ENCODE measurements around the gene FGF3. TPM values are rescaled to one million over a fixed set of nuclear protein-coding genes. Genes with fewer than 3 reads are reported as not detected.

FGF3 gene
- total RNA-seq, 1 donor from 2014 or later: not detected

GRCh38 chr11:69825037-69825834 lies 6.0 kb upstream of the FGF3 start:
- no peak for DNase-seq (ENCODE audit: low spot score)

GRCh38 chr11:69823641-69824265 lies 4.5 kb upstream of the FGF3 start:
- DNase-seq (ENCODE audit: low spot score): no peak

DNA sequence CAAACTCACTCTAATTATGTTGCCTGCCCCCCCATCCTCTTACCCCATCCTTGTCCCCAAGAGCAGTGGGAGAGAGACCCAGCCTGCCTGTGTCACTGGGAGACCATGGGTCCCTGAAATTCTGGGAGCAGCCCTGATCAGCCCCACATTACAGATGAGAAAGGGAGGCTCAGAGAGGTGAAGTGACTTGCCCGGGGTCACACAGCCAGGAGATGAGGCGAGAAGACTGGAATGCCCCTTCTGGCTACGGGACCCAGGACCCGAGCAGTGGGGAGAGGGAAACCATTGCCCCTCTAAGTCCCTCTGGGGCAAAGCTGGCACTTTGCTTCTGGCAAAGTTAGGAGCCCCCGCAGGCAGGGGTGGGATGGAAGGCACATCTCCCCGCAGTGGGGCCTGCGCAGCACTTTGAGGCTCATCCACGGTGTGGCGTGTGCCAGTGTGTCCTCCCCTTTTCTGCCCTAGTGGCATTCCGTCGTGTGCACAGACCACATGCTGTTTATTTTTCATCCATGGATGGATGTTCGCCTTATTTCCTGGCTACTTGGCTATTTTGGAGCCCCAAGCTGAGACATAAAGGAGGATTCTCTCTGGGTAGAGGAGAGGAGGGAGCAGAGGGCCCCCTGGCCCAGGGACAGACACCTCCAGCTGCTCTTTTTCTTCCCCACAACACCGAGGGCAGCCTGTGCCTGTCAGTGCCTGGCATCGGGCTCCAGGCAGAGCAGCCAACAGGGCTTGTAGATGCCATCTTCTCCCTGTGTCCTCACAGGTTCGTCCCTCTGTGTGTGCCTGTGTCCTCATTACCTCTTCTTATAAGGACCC lies 3.7 kb upstream of the FGF3 start:
- no peak for DNase-seq (ENCODE audit: low spot score)

GRCh38 chr11:69821511-69822040 lies 2.4 kb upstream of the FGF3 start:
- DNase-seq (ENCODE audit: low spot score): no peak

- DNase-seq (ENCODE audit: low spot score): no peak
Measured at GRCh38 chr11:69820441-69820840, 1.2 kb upstream of the FGF3 start.

DNA sequence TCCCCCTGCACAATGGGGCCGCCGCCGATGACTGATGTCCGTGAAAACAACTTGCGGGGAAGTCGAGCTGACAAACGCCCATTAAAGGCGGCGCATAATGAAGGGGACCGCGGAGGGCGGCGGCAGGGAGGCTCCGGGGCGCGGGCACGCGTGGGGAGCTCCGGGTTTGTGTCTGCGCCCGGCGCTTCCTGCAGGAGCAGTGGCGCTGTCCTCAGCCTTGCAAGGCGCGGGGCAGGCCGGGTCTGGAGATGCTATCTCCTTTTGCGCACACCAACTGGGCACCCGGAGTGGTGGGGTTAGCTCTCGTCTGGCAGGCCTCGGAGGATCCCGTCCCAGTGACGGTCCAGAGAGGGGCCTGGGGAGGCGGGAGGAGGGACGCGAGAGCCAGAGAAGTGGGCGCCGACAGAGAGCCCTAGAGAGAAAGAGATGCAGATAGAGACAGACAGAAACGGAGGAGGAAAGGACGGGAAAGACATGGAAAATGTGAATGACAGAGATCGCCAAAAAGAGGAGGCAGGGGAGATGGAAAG lies 390 bp upstream of the FGF3 start:
- DNase-seq (ENCODE audit: low spot score): no peak

DNA sequence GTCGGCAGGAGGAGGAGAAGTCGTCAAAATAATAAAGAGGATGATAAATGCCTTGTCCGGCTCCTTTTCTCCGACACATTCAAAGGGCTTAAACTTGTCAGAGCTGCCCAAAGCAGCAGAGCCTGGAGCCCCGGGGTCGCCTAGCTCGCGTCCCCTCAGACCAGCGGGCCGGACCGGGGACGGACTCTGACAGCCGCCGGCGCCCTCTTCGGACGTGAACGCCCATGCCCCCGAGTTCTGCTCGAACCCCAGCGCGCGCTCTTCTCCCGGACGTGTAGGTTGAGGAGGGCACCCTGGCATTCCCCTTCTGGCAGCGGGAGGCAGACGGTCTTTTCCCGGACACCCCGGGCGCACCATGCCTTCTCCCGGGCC lies 999 bp downstream of the FGF3 start:
- DNase-seq (ENCODE audit: low spot score): no peak

DNA sequence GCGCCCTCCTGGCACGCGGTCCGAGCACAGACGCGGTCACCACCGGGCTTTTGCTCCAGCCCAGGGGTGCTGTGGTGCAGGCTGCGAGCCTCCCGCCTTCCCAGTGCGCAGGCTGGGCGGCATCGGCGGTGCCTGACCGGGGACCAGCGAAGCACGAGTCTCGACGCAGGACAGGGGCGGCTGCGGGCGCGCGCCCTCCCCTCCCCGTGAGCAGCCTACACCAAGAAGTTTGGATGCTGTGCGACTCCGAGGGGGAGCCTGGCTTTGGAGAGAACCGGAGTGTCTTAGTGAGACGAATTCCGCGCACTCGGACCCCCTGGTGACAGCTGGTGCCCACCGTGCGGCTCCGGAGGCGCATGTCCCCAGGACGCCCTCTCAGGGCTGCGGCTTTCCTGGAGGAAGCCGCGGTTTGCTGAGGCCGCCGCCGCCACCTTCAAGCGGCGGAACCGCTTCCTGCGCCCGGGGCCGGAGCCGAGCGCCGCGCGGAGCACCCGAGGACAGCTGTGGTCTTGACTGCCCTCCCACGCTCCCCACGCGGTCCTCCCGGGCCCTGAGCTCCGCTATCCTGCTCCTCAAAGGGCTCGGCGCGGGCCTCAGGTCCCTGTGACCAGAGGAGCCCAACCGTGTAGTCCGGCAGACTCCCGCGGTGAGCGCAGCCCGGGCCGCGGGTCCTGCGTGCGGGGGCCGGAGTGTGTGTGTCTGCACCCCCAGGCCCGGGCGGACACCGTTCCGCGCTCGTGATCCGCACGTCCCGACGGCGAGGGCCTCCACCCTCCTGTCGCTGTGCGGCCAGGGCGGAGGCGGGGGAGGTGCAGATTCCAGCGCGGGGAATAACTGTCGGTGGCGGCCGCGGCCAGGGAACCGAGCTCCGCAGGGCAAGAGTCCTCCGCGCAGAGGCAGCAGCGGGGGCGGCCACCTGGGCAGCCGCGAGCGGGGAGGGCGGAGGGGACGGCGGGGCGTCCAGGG lies 1.7 kb downstream of the FGF3 start:
- DNase-seq (ENCODE audit: low spot score): no peak

GRCh38 chr11:69816671-69817070 lies 2.5 kb downstream of the FGF3 start:
- DNase-seq (ENCODE audit: low spot score): no peak

GRCh38 chr11:69815973-69816372 lies 3.2 kb downstream of the FGF3 start:
- DNase-seq (ENCODE audit: low spot score): no peak

- no peak for DNase-seq (ENCODE audit: low spot score)
Measured at GRCh38 chr11:69814902-69815301, 4.3 kb downstream of the FGF3 start.

DNA sequence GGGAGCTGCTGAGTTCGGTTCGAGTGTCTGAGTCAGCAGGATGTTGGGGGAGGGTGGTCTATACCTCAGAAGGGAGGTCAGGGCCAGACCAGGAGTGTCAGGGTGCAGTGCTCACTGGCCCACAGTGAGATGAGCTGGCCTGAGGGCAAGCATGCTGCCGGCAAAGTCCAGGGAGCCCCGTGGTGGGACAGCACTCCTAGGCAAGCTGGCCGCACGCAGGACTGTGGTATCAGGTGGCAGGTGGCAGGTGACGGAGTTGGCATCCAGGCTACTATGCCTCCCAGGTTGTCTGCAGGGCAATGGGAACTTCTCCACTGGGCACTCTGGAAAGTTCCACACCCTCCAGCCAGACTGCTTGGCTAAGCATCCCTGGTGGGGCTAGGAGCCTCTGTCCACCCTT lies 4.8 kb downstream of the FGF3 start:
- no peak for DNase-seq (ENCODE audit: low spot score)

GRCh38 chr11:69813839-69814238 lies 5.4 kb downstream of the FGF3 start:
- DNase-seq (ENCODE audit: low spot score): no peak

DNA sequence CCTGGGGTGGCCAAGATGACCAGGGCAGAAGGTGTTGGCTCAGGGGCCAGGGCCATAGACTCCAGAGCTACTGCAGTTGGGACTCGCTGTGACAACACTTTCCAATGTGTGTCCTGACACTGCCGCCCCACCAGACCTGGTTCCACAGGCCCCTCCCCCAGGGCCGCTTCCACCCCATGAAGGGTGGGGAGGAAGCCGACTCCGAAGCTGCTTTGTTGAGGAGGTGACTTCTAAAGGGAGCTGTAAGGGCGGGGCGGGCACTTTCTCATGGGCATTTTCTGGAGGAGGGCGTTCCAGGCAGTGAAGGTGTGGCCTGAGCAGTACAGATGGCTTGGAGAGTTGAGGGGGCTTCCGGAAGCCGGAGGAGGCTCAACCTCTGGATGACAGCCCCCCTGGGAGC lies 6.3 kb downstream of the FGF3 start:
- no peak for DNase-seq (ENCODE audit: low spot score)

DNA sequence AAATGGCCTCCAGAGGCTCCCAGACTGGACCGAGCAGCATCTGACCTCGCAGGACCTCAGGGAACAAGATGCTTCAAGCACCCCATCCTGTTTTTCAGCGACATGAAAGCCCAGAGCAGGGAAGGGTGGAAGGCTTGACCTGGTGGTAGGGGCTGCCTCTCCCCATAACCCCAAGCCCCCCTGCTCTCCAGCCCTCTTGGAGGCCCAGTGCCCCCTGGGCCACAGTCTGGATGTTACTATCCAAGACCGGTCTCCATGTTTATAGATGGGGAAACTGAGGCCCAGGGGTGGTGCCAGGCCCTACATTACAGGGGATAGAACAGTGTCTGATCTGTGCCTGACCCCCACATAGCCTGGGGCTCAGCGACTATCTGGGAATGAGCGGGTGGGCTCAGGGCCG lies 7.0 kb downstream of the FGF3 start:
- no peak for DNase-seq (ENCODE audit: low spot score)

DNA sequence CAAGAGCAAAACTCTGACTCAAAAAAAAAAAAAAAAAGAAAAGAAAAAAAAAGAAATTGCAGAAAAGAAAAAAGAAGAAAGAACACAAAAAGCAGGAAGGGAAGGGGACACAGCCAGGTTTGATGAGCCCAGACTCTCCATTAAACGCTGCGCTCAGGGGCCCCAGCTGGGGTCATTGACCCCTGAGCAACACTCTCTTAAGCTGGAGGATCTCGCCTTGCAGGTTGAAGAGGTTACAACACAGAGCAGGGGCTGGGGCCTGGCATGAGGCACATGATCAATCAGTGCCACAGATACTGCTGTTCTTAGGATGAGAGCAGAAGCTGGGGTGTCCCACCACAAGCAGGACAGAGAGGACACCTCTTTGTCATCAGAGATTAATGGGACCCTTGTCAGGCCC lies 7.8 kb downstream of the FGF3 start:
- DNase-seq (ENCODE audit: low spot score): no peak

GRCh38 chr11:69810289-69811118 lies 8.7 kb downstream of the FGF3 start:
- no peak for DNase-seq (ENCODE audit: low spot score)

DNA sequence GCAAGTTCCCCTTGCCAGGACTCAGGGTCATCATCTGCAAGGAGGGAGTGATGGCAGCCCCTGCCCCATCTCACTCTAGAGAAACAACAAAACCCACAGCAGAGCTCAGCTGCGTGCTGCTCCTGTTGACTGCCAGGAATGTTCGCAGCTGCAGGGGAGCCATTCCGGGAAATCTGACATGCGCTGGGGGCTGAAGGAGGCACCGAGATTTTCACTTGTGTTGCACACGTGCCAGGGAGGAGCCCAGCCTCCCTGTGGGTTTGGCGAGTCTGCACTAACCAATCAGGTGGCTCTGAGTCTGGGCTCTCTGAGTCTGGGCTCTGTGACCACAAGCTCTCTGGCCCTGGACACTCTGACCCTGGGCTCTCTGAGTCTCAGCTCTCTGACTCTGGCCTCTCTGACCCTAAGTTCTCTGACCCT lies 10.5 kb downstream of the FGF3 start:
- no peak for DNase-seq (ENCODE audit: low spot score)

- DNase-seq (ENCODE audit: low spot score): no peak
Measured at GRCh38 chr11:69807106-69807815, 12.0 kb downstream of the FGF3 start.
